ENCODE results near the gene CNTNAP1. TPM values are rescaled to one million over a fixed set of nuclear protein-coding genes. Genes with fewer than 3 reads are reported as not detected.
"Not testable (repeated sequence)": the region's sequence is repeated elsewhere in the genome, so short reads cannot be mapped to it uniquely, and the experiment has no call there.

Gene CNTNAP1
- total RNA-seq, 1 donor, result 32.0 TPM

GRCh38 chr17:42660692-42661345, 21.5 kb upstream of the CNTNAP1 start:
- DNase-seq (ENCODE audit: low read depth), result peak; percentile 64
- TF ChIP-seq, protein P1, sequence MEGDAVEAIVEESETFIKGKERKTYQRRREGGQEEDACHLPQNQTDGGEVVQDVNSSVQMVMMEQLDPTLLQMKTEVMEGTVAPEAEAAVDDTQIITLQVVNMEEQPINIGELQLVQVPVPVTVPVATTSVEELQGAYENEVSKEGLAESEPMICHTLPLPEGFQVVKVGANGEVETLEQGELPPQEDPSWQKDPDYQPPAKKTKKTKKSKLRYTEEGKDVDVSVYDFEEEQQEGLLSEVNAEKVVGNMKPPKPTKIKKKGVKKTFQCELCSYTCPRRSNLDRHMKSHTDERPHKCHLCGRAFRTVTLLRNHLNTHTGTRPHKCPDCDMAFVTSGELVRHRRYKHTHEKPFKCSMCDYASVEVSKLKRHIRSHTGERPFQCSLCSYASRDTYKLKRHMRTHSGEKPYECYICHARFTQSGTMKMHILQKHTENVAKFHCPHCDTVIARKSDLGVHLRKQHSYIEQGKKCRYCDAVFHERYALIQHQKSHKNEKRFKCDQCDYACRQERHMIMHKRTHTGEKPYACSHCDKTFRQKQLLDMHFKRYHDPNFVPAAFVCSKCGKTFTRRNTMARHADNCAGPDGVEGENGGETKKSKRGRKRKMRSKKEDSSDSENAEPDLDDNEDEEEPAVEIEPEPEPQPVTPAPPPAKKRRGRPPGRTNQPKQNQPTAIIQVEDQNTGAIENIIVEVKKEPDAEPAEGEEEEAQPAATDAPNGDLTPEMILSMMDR (IDR thresholded peaks at IDR 0.05; ENCODE audit: insufficient read depth, low read length), result no peak
- H3K4me3 ChIP-seq (ENCODE audit: low read depth, low read length), result peak overlapping the region; percentile 41

DNA sequence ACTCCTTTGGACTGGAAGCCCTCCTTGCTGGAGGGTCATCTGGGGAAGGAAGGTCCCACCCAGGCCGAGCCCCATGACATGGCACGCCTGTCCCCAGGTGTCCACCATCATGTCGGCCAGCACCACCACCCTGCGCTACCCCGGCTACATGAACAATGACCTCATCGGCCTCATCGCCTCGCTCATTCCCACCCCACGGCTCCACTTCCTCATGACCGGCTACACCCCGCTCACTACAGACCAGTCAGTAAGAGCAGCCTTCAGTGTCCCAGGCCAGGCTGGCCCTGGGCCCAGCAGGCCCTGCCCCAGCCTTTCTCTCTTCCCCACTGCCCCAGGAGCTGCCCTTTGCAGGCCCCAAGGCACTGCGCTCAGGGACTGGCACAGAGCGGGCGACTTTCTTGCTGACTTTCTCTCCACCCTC, 16.7 kb upstream of the CNTNAP1 start:
- TF ChIP-seq, protein P1 (IDR thresholded peaks at IDR 0.05; ENCODE audit: insufficient read depth, low read length), result no peak
- no peak for DNase-seq (ENCODE audit: low read depth)
- no peak overlapping the region for H3K4me3 ChIP-seq (ENCODE audit: low read depth, low read length)

DNA sequence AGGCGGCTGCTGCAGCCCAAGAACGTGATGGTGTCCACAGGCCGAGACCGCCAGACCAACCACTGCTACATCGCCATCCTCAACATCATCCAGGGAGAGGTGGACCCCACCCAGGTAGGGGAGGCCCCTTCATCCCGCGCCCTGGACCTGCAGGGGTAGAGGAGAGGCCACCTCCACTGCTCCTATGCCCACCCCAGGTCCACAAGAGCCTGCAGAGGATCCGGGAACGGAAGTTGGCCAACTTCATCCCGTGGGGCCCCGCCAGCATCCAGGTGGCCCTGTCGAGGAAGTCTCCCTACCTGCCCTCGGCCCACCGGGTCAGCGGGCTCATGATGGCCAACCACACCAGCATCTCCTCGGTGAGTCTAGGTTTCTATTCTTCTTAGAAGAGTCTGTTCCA, 16.2 kb upstream of the CNTNAP1 start:
- H3K4me3 ChIP-seq (ENCODE audit: low read depth, low read length); DNase-seq (ENCODE audit: low read depth): not testable (repeated sequence)

- H3K4me3 ChIP-seq (ENCODE audit: low read depth, low read length), result no peak overlapping the region
- TF ChIP-seq, protein P1 (IDR thresholded peaks at IDR 0.05; ENCODE audit: insufficient read depth, low read length), result no peak
- DNase-seq (ENCODE audit: low read depth), result peak; percentile 82
These were observed 15.0 kb upstream of the CNTNAP1 start for GRCh38 chr17:42667088-42667951.

DNA sequence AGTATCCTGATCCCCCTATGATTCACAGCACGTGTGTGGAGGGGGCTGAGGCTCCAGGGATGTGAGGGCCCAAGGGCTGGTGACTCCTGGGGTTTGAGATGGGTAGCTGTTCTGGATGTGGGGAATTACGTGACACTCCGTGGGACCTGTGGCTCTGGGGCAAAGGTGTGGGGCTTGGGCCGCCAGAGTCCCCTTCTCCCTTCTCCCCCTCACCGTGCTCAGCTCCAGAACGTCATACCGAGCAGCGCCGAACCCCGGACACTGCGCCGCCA, 12.7 kb upstream of the CNTNAP1 start:
- TF ChIP-seq, protein P1 (IDR thresholded peaks at IDR 0.05; ENCODE audit: insufficient read depth, low read length), result no peak
- DNase-seq (ENCODE audit: low read depth), result no peak
- no peak overlapping the region for H3K4me3 ChIP-seq (ENCODE audit: low read depth, low read length)

DNA sequence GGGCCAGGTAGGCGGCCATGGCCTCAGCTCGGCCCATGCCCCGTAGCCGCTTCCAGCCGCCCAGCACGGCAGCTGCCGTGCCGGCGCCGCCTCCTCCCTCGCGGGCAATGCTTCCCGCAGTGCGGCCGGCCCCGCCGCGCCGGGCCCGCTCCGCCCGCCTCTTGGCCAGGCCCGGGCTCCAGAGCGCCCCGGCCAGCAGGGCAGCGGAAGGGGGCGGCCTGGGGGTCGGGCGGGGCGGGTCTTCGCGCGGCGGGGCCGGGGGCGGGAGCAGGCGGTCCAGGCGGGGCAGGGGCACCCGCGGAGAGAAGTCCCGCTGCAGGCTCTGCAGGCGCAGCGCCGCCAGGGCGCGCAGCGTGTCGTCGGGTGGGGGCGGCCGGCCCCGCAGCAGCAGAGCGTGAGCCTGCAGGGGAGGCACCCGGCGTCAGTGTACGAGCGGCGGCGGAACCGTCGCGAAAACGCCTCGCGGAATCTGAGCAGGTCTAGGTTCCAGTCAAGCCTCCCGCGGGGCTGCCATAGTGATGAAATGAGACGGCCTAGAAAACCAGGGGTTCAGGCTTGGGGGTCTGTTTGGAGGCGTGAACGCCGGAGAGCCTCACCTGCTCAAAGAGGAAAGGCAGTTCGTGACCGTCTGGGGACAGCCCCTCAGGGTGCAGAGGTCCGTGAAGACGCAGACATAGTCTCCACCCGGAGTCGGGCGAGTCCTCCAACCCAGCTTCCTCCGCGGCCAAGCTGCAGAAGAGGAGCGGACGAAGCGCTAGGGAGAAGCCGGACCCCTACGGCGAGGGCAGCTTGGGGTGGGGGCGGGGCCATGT, 12.1 kb upstream of the CNTNAP1 start:
- DNase-seq (ENCODE audit: low read depth), result no peak
- H3K4me3 ChIP-seq (ENCODE audit: low read depth, low read length), result no peak overlapping the region
- TF ChIP-seq, protein P1 (IDR thresholded peaks at IDR 0.05; ENCODE audit: insufficient read depth, low read length), result no peak
